ENCODE measurements around the gene WIPI1.

- TF ChIP-seq CTCF (IDR thresholded peaks at IDR 0.05) (no peak), POLR2A (IDR thresholded peaks at IDR 0.05) (no peak)
These were observed 13.7 kb upstream of the WIPI1 start for GRCh38 chr17:68470961-68471360.
